H1 (cell line): ENCODE data around the gene ACVRL1. TPM values are rescaled to one million over a fixed set of nuclear protein-coding genes. Genes with fewer than 3 reads are reported as not detected.
A peak's percentile ranks its signal among the peaks of the same experiment; 100 is the strongest.

Experiments used
- CTCF ChIA-PET: fragments of 300-600 bp; sonication (Branson Sonifier 250); formaldehyde crosslinking; loops from one replicate; lab custom pipeline; 2021; ENCODE audit not compliant: partially characterized antibody; lab: Charles Lee
- POLR2A ChIA-PET: fragments of 300-600 bp; sonication (Branson Sonifier 250); formaldehyde crosslinking; loops from one replicate; lab custom pipeline; 2021; ENCODE audit warnings: inconsistent platforms; ENCODE audit not compliant: partially characterized antibody; lab: Charles Lee
- DNase-seq, 2 experiments: peaks; one replicate each; pipeline versions ENCODE4 v3.0.0 to v3.0.0-alpha.2; 2010 to 2022; ENCODE audit warnings: low spot score in 2 of 2, low read depth in 1 of 2, mixed read lengths in 1 of 2
- FAIRE-seq: peaks from 2 replicates; lab custom pipeline; 2011; peaks lifted over from hg19 to GRCh38; lab: Jason Lieb, UNC
- H2AFZ ChIP-seq: 2 replicates; pipeline ENCODE4 v1.8.1; 2012; ENCODE audit warnings: low read length, inconsistent platforms
- H2AK5ac ChIP-seq: 2 replicates; pipeline ENCODE4 v1.6.1; 2013; ENCODE audit warnings: low read depth, low read length
- H2BK120ac ChIP-seq: replicated peaks from 2 replicates; pipeline ENCODE3; 2013; ENCODE audit warnings: low read depth, low read length, inconsistent platforms
- H2BK12ac ChIP-seq: 2 replicates; pipeline ENCODE4 v1.6.1; 2013; ENCODE audit warnings: low read depth, low read length
- H2BK15ac ChIP-seq: 2 replicates; pipeline ENCODE4 v1.6.1; 2013; ENCODE audit warnings: low read length
- H2BK20ac ChIP-seq: 2 replicates; pipeline ENCODE4 v1.6.1; 2013; ENCODE audit warnings: low read length
- H2BK5ac ChIP-seq: 2 replicates; pipeline ENCODE4 v1.6.1; 2013; ENCODE audit warnings: low read depth, low read length
- H3K14ac ChIP-seq: 2 replicates; pipeline ENCODE4 v1.6.1; 2013; ENCODE audit warnings: inconsistent platforms; ENCODE audit not compliant: insufficient read length
- H3K18ac ChIP-seq: 2 replicates; pipeline ENCODE4 v1.6.1; 2013; ENCODE audit warnings: low read length; ENCODE audit errors: extremely low read depth
- H3K23ac ChIP-seq: 2 replicates; pipeline ENCODE4 v1.6.1; 2013; ENCODE audit warnings: inconsistent platforms; ENCODE audit not compliant: insufficient read length
- H3K23me2 ChIP-seq: 2 replicates; pipeline ENCODE4 v1.6.1; 2013; ENCODE audit warnings: low read depth, low read length
- H3K27ac ChIP-seq: 2 replicates; pipeline ENCODE4 v1.6.1; 2011; ENCODE audit warnings: low read depth, low read length, inconsistent platforms
- H3K27me3 ChIP-seq, 4 experiments: replicated peaks in 1 of 4; 1 replicate in 1 of 4; 2 replicates in 3 of 4; pipeline versions ENCODE4 v1.6.1 to v1.8.1; 2011 to 2013; ENCODE audit warnings: low read length in 3 of 4, mild to moderate bottlenecking in 3 of 4, inconsistent platforms in 2 of 4, mixed read lengths in 2 of 4, moderate library complexity in 1 of 4; ENCODE audit not compliant: control insufficient read depth in 3 of 4, insufficient read depth in 3 of 4; ENCODE audit errors: extremely low read depth in 1 of 4
- H3K36me3 ChIP-seq, 4 experiments: 2 replicates each; pipeline versions ENCODE4 v1.6.1 to v1.8.1; 2011 to 2013; ENCODE audit warnings: mild to moderate bottlenecking in 4 of 4, low read length in 3 of 4, moderate library complexity in 2 of 4, control low read depth in 1 of 4, inconsistent platforms in 1 of 4; ENCODE audit not compliant: insufficient read depth in 4 of 4, control insufficient read depth in 2 of 4
- H3K4ac ChIP-seq: replicated peaks from 2 replicates; pipeline ENCODE3; 2013; ENCODE audit warnings: low read length, low read depth, mixed read lengths, inconsistent platforms; ENCODE audit not compliant: insufficient read length
- H3K4me1 ChIP-seq, 4 experiments: replicated peaks in 1 of 4; 1 replicate in 1 of 4; 2 replicates in 3 of 4; pipeline versions ENCODE4 v1.6.1 to v1.8.1; 2011 to 2013; ENCODE audit warnings: low read length in 3 of 4, inconsistent platforms in 2 of 4, mixed read lengths in 1 of 4; ENCODE audit not compliant: insufficient read depth in 4 of 4, control insufficient read depth in 3 of 4
- H3K4me2 ChIP-seq, 2 experiments: 2 replicates each; pipeline versions ENCODE4 v1.6.1 to v1.8.1; 2011 to 2013; ENCODE audit warnings: low read depth in 2 of 2, low read length in 2 of 2, control low read depth in 1 of 2, inconsistent platforms in 1 of 2, mild to moderate bottlenecking in 1 of 2; ENCODE audit not compliant: insufficient read depth in 1 of 2
- H3K4me3 ChIP-seq, 4 experiments: fragments of 200-600, 300-600 bp in 1 of 4; sonication (generic), shearing (Covaris generic), sonication (Bioruptor Twin) in 1 of 4; 2 replicates each; pipeline versions ENCODE4 v1.5.1 to v1.8.1; 2011 to 2016; ENCODE audit warnings: low read length in 4 of 4, low read depth in 3 of 4, control low read depth in 2 of 4, inconsistent platforms in 2 of 4, mild to moderate bottlenecking in 2 of 4, mixed read lengths in 1 of 4, moderate library complexity in 1 of 4; ENCODE audit not compliant: insufficient read depth in 2 of 4; ENCODE audit errors: extremely low read depth in 1 of 4
- H3K56ac ChIP-seq: replicated peaks from 2 replicates; pipeline ENCODE3; 2013; ENCODE audit warnings: low read depth, mild to moderate bottlenecking, mixed read lengths, low read length, inconsistent platforms; ENCODE audit not compliant: insufficient read length
- H3K79me1 ChIP-seq: 2 replicates; pipeline ENCODE4 v1.6.1; 2013; ENCODE audit warnings: low read depth, low read length, control low read depth
- H3K79me2 ChIP-seq, 2 experiments: 2 replicates each; pipeline versions ENCODE4 v1.6.1 to v1.8.1; 2012 to 2013; ENCODE audit warnings: low read length in 2 of 2, mild to moderate bottlenecking in 2 of 2, inconsistent platforms in 1 of 2; ENCODE audit not compliant: insufficient read depth in 2 of 2, control insufficient read depth in 1 of 2
- H3K9ac ChIP-seq, 4 experiments: replicated peaks in 1 of 4; 1 replicate in 1 of 4; 2 replicates in 3 of 4; pipeline versions ENCODE4 v1.6.1 to v1.8.1; 2011 to 2013; ENCODE audit warnings: low read depth in 3 of 4, low read length in 3 of 4, control low read depth in 2 of 4, mild to moderate bottlenecking in 2 of 4, moderate library complexity in 2 of 4, inconsistent platforms in 1 of 4; ENCODE audit errors: extremely low read depth in 1 of 4
- H3K9me3 ChIP-seq, 2 experiments: 2 replicates each; pipeline versions ENCODE4 v1.6.1 to v1.8.1; 2012 to 2013; ENCODE audit warnings: mild to moderate bottlenecking in 2 of 2, moderate library complexity in 2 of 2, control low read depth in 1 of 2, inconsistent platforms in 1 of 2, low read depth in 1 of 2, low read length in 1 of 2, mixed read lengths in 1 of 2; ENCODE audit not compliant: insufficient read depth in 2 of 2
- H4K20me1 ChIP-seq, 2 experiments: replicated peaks in 1 of 2; 2 replicates each; pipeline versions ENCODE3 to v1.8.1; 2011 to 2013; ENCODE audit warnings: inconsistent platforms in 2 of 2, low read length in 2 of 2, mild to moderate bottlenecking in 1 of 2; ENCODE audit not compliant: insufficient read depth in 2 of 2, control insufficient read depth in 1 of 2
- H4K5ac ChIP-seq: 2 replicates; pipeline ENCODE4 v1.6.1; 2013; ENCODE audit warnings: low read length, low read depth, mixed read lengths, inconsistent platforms; ENCODE audit not compliant: insufficient read length
- H4K8ac ChIP-seq: 2 replicates; pipeline ENCODE4 v1.8.0; 2013; ENCODE audit warnings: mild to moderate bottlenecking, moderate library complexity, low read length, inconsistent platforms; ENCODE audit not compliant: insufficient read depth; ENCODE audit errors: extremely low read depth
- H4K91ac ChIP-seq: replicated peaks from 2 replicates; pipeline ENCODE3; 2013; ENCODE audit warnings: low read length, mixed read lengths, inconsistent platforms; ENCODE audit not compliant: insufficient read length
- ATF3 ChIP-seq: IDR thresholded peaks from 2 replicates; pipeline ENCODE4 v1.6.1; 2011; ENCODE audit warnings: low read depth, mild to moderate bottlenecking, low read length; ENCODE audit not compliant: insufficient read depth
- CHD2 ChIP-seq: IDR thresholded peaks from 2 replicates; pipeline ENCODE4 v1.6.1; 2012; ENCODE audit warnings: low read length, improper control_type of control experiment
- CREB1 ChIP-seq: IDR thresholded peaks from 2 replicates; pipeline ENCODE4 v1.6.1; 2012; ENCODE audit warnings: inconsistent platforms
- FOSL1 ChIP-seq: IDR thresholded peaks from 2 replicates; pipeline ENCODE4 v1.6.1; 2011; ENCODE audit warnings: mild to moderate bottlenecking, low read depth, low read length, moderate library complexity; ENCODE audit not compliant: insufficient read depth
- HDAC6 ChIP-seq: IDR thresholded peaks from one replicate; pipeline ENCODE4 v1.7.1; 2012; ENCODE audit warnings: low read depth, mild to moderate bottlenecking, inconsistent platforms, low read length, moderate library complexity
- RNF2 ChIP-seq: fragments of 200-900, 300-1000 bp; sonication (generic); IDR thresholded peaks from 2 replicates; pipeline ENCODE4 v1.7.1; 2016; ENCODE audit warnings: borderline replicate concordance, low read depth, mild to moderate bottlenecking, antibody characterized with exemption, low read length; ENCODE audit not compliant: poor library complexity, severe bottlenecking; ENCODE audit errors: missing control alignments
- RXRA ChIP-seq: IDR thresholded peaks from 2 replicates; pipeline ENCODE4 v1.6.1; 2011; ENCODE audit warnings: low read depth, mild to moderate bottlenecking, low read length, moderate library complexity; ENCODE audit not compliant: insufficient read depth
- SIN3A ChIP-seq, 2 experiments: IDR thresholded peaks in 1 of 2; conservative IDR thresholded peaks in 1 of 2; 2 replicates each; pipeline ENCODE4 v1.6.1; 2011 to 2012; ENCODE audit warnings: low read length in 2 of 2, improper control_type of control experiment in 1 of 2, low read depth in 1 of 2, mild to moderate bottlenecking in 1 of 2
- SUZ12 ChIP-seq: fragments of 200-600 bp; sonication (generic); IDR thresholded peaks from 2 replicates; pipeline ENCODE4 v1.6.1; 2012; ENCODE audit warnings: mild to moderate bottlenecking, inconsistent platforms, low read length, moderate library complexity, mixed read lengths
- TCF12 ChIP-seq: IDR thresholded peaks from 2 replicates; pipeline ENCODE4 v1.6.1; 2011; ENCODE audit warnings: low read depth, mild to moderate bottlenecking, low read length
- WGBS, 2 experiments: shearing (Covaris generic) in 1 of 2; methylation state at CpG; one replicate each; pipeline versions ENCODE4 v1.1.6 to v1.1.7; 2013 to 2015; ENCODE audit warnings: low lambda C conversion rate in 2 of 2, mixed read lengths in 2 of 2, inconsistent platforms in 1 of 2, low coverage in 1 of 2, missing lambda C conversion rate in 1 of 2; ENCODE audit not compliant: insufficient replicate concordance in 2 of 2, insufficient coverage in 1 of 2, insufficient read length in 1 of 2; ENCODE audit errors: extremely low coverage in 1 of 2, missing lambda C conversion rate in 1 of 2; 5-methylcytosine and 5-hydroxymethylcytosine counted together
- polyA plus RNA-seq, 7 experiments: library from polyadenylated mRNA; depleted of rRNA in 3 of 7; stranded (reverse) in 5 of 7; unstranded in 2 of 7; fragments of >200 nt in 5 of 7; fragments of 200-250 nt in 2 of 7; gene quantifications; 1 replicate in 5 of 7; 2 replicates in 1 of 7; 4 replicates in 1 of 7; pipeline versions ENCODE4 v1.2.1 to v1.2.3, GENCODE V29; 2011 to 2013; ENCODE audit warnings: missing spikeins in 2 of 7, mixed read lengths in 2 of 7
- total RNA-seq: library from RNA; stranded (reverse); fragmentation: NEBNext Ultra II Directional; extraction: Animal tissue kit (Norgen Biotek cat#: 25700); gene quantifications from 2 replicates; pipeline ENCODE4 v1.2.1, GENCODE V29; 2021

Gene ACVRL1
- total and polyA plus RNA-seq, 2 of the 8 experiments (the other 6 are each of a cell fraction or from before 2014, with no cell fraction given), result 0.09 to 0.35 TPM

- 78% methylated on average over 5 of the region's 8 CpGs; no CpG with 5 or more reads in 1 of the 2 experiments for WGBS, 2 experiments
- DNase-seq, result no peak
- no peak for FAIRE-seq
Observed at GRCh38 chr12:51874000-51874399, 33.3 kb upstream of the ACVRL1 start.

More at GRCh38 chr12:51874000-51874399, 33.3 kb upstream of the ACVRL1 start:
- H3K4ac ChIP-seq, result no peak overlapping the region
- ChIA-PET POLR2A (interaction anchor here (0.9 to 2.3 kb wide), 5 partner anchors 9 to 278 kb away, joined by 3 to 9 read pairs (median 4); no protein-coding TSS in a partner anchor), CTCF (interaction anchor here (0.6 to 10.6 kb wide), 18 partner anchors 8 to 394 kb away, joined by 3 to 139 read pairs (median 14); partner anchors contain the start of gene ANKRD33)
- no peak overlapping the region for H2BK20ac ChIP-seq
- H3K9ac ChIP-seq, result no peak overlapping the region
- H3K56ac ChIP-seq, result no peak overlapping the region
- H4K20me1 ChIP-seq, result peaks cover 0 to 1% of the 10 kb centered on the region in 2 experiments
- H3K36me3 ChIP-seq, result no peaks in the 10 kb centered on the region
- no peak overlapping the region for H3K4me2 ChIP-seq
- H3K27me3 ChIP-seq, result peaks cover 0 to 10% (median 5%) of the 10 kb centered on the region in 4 experiments; a peak in 6 of 7 replicates
- H4K91ac ChIP-seq, result no peak overlapping the region
- no peak overlapping the region for H2BK120ac ChIP-seq
- H3K4me1 ChIP-seq, result peaks cover 4 to 23% (median 13%) of the 10 kb centered on the region in 4 experiments
- no peak overlapping the region for H3K18ac ChIP-seq
- no peak overlapping the region for H3K23ac ChIP-seq
- no peak overlapping the region for H3K14ac ChIP-seq
- no peaks in the 10 kb centered on the region for H3K9me3 ChIP-seq
- H3K23me2 ChIP-seq, result peaks cover 6% of the 10 kb centered on the region; the same call in 1 of the 2 replicates
- 0 out of 2 replicates have a peak overlapping the region, but pooled peaks have one; percentile 0 for H2BK12ac ChIP-seq
- H2BK5ac ChIP-seq, result no peak overlapping the region
- H3K79me1 ChIP-seq, result no peaks in the 10 kb centered on the region
- H3K27ac ChIP-seq, result no peak overlapping the region
- H2AK5ac ChIP-seq, result no peak overlapping the region
- H4K8ac ChIP-seq, result no peak overlapping the region
- no peak overlapping the region for H2AFZ ChIP-seq
- H4K5ac ChIP-seq, result no peak overlapping the region
- no peak overlapping the region for H3K4me3 ChIP-seq
- TF ChIP-seq SIN3A (conservative IDR thresholded peaks at IDR 0.05 in 1 of 2, IDR thresholded peaks at IDR 0.05 in 1 of 2; ENCODE audit: low read depth in 1 of 2, low read length in 2 of 2) (no peak), SUZ12 (no peak), FOSL1 (no peak), ATF3 (no peak), TCF12 (no peak), RXRA (no peak), HDAC6 (no peak), CREB1 (no peak), CHD2 (no peak), RNF2 (no peak)
- TF ChIP-seq, all 59 proteins: peak for 0
- Histone ChIP-seq H3K79me2 (no peaks in the 10 kb centered on the region), H2BK15ac (no peak overlapping the region)
